ENCODE measurements around the gene MAMSTR.

DNA sequence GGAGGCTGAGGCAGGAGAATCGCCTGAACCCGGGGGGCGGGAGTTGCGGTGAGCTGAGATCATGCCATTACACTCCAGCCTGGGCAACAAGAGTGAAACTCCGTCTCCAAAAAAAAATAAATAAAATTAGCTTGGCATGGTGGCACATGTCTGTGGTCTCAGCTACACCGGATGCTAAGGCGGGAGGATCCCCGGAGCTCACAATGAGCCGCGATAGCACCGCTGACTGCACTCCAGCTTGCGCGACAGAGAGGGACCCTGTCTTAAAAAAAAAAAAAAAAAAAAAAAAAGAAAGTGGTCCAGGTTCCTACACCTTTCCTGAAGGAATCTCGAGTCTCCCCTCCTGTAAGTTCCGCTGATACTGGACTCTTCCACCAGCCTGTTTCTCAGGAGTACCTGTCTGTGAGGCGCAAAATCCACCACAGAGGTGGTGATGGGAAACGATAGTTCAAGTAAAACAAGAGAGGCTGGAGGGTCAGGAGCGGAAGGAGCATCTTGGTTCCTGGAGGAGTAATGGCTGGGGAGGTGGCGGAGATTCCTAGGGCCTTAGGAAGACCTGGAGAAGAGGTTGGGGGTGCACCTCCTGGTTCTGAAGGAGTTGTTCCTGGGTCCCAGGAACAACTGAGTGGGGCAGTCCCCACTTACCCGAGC is 32.4 kb upstream of the MAMSTR start:
- no peak for TF ChIP-seq SRF (CRISPR knock-in tag; IDR thresholded peaks at IDR 0.05)
- TF ChIP-seq, protein P1, sequence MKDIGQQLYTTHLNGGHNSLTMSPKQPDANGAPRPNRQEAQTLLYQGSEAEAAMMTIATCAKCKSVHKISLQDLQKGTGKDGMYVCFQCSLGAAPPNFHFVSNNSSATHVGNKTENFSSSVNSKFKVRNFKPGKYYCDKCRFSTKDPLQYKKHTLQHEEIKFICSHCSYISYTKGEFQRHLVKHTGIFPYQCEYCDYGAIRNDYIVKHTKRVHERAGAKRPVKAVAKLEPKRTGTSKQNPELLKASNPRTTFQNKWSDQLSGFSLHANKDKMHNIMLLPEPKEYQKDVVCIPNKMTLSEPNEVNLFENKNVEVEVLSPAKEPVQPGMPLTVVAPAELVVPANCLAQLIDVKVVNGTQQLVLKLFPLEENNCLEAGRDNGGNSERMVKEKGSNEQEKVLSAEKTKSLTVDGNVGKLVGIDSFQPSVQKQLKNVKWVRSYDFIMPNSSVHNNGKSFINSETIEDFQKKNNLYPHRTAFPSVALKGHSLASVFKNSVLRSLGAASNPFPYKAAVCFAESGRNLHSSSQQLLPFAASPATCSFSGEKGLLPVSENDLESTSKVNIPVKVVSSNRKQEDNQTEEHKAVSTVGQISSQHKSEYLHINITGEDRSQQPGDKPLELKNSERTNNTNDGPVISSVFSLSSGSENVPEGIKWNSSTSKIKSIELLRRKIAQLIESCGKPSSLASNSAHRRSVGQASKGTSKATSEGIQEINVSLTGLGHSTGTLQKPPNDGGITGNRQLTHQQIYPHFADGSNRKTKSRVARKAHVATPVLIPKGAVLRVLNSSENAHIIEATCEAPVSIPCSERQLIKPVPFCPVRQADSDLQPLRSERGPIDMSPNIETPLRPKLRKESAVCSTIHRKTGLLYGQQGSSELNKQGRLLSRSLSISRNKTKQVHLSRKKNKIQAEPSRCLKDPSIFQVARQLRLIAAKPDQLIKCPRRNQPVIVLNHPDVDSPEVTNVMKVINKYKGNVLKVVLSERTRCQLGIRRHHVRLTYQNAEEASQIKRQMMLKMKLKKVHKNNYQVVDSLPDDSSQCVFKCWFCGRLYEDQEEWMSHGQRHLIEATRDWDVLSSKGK (CRISPR knock-in tag; IDR thresholded peaks at IDR 0.05): no peak
- TF ChIP-seq CTCF (IDR thresholded peaks at IDR 0.05 in 2 of 3, conservative IDR thresholded peaks at IDR 0.05 in 1 of 3; ENCODE audit: insufficient read depth in 2 of 3, low read depth in 1 of 3, low read length in 3 of 3): no peak
- TF ChIP-seq ZNF274 (IDR thresholded peaks at IDR 0.05; ENCODE audit: borderline replicate concordance, low read depth, low read length): no peak
- TF ChIP-seq ZBTB43 (CRISPR knock-in tag; IDR thresholded peaks at IDR 0.05): no peak
- no peak for TF ChIP-seq SMC3 (conservative IDR thresholded peaks at IDR 0.05; ENCODE audit: insufficient read depth, low read depth, low read length)

Measured in K562 (cell line).